WTC11 (cell line): Measurements from ENCODE around the gene AKAP6. TPM values are rescaled to one million over a fixed set of nuclear protein-coding genes. Genes with fewer than 3 reads are reported as not detected.

ENCODE experiments used
- ATAC-seq: fragments of 200-7000 bp; cut with Tn5 transposase; 2 replicates; pipeline ENCODE4 v1.10.0; 2021; ENCODE audit warnings: mild to moderate bottlenecking, moderate library complexity
- CTCF ChIA-PET: fragments of 300-600 bp; sonication (Branson Sonifier 250); formaldehyde crosslinking; loops from one replicate; lab custom pipeline; 2021; ENCODE audit warnings: antibody characterized with exemption; lab: Charles Lee
- POLR2A ChIA-PET: fragments of 350-600 bp; sonication (Branson Sonifier 250); formaldehyde crosslinking; loops from one replicate; lab custom pipeline; 2021; ENCODE audit warnings: antibody characterized with exemption; lab: Charles Lee
- DNase-seq: peaks from one replicate; pipeline ENCODE4 v3.0.0; 2021; ENCODE audit warnings: low spot score
- H3K27ac Mint-ChIP-seq: 2 replicates; pipeline ENCODE4 v1.8.0; 2021; ENCODE audit warnings: mixed read lengths
- H3K27me3 Mint-ChIP-seq: 2 replicates; pipeline ENCODE4 v1.8.0; 2021; ENCODE audit warnings: low read depth, mild to moderate bottlenecking, moderate library complexity, mixed read lengths
- H3K36me3 Mint-ChIP-seq: 2 replicates; pipeline ENCODE4 v1.8.0; 2021; ENCODE audit warnings: mixed read lengths
- H3K4me1 Mint-ChIP-seq: 2 replicates; pipeline ENCODE4 v1.8.0; 2022; ENCODE audit warnings: mixed read lengths
- H3K4me3 Mint-ChIP-seq: 2 replicates; pipeline ENCODE4 v1.8.0; 2021; ENCODE audit warnings: mild to moderate bottlenecking, moderate library complexity, mixed read lengths
- H3K9me3 Mint-ChIP-seq: 2 replicates; pipeline ENCODE4 v1.8.0; 2021; ENCODE audit warnings: mixed read lengths
- ATF1 ChIP-seq: sonication (generic); formaldehyde crosslinking; IDR thresholded peaks from 2 replicates; pipeline ENCODE4 v1.8.1; 2023; ENCODE audit warnings: mild to moderate bottlenecking, moderate library complexity, missing genetic modification reagents
- CBFB ChIP-seq: sonication (generic); formaldehyde crosslinking; IDR thresholded peaks from 2 replicates; pipeline ENCODE4 v1.8.1; 2022; ENCODE audit warnings: mild to moderate bottlenecking, low read depth, missing genetic modification reagents
- CREB1 ChIP-seq: sonication (generic); formaldehyde crosslinking; IDR thresholded peaks from 2 replicates; pipeline ENCODE4 v1.8.0; 2023; ENCODE audit warnings: mild to moderate bottlenecking, missing genetic modification reagents
- ELF4 ChIP-seq: sonication (generic); formaldehyde crosslinking; IDR thresholded peaks from 2 replicates; pipeline ENCODE4 v1.8.1; 2022; ENCODE audit warnings: low read depth, mild to moderate bottlenecking, moderate library complexity, missing genetic modification reagents
- IRF2 ChIP-seq: sonication (generic); formaldehyde crosslinking; IDR thresholded peaks from 2 replicates; pipeline ENCODE4 v1.8.0; 2022; ENCODE audit warnings: low read depth, missing genetic modification reagents, borderline replicate concordance
- JAZF1 ChIP-seq: fragments of 250-450 bp; sonication (Bioruptor Pico); IDR thresholded peaks from 2 replicates; pipeline ENCODE4 v1.9.0; 2021; ENCODE audit warnings: moderate library complexity, mild to moderate bottlenecking, inconsistent platforms
- JUN ChIP-seq: sonication (generic); formaldehyde crosslinking; IDR thresholded peaks from 2 replicates; pipeline ENCODE4 v1.8.0; 2023; ENCODE audit warnings: mild to moderate bottlenecking, missing genetic modification reagents
- KAT7 ChIP-seq: sonication (generic); formaldehyde crosslinking; IDR thresholded peaks from 2 replicates; pipeline ENCODE4 v1.8.1; 2023; ENCODE audit warnings: missing genetic modification reagents, mild to moderate bottlenecking, borderline replicate concordance
- MXD4 ChIP-seq: fragments of 250-450 bp; sonication (Bioruptor Pico); IDR thresholded peaks from 2 replicates; pipeline ENCODE4 v1.8.0; 2021; ENCODE audit warnings: mild to moderate bottlenecking, moderate library complexity, borderline replicate concordance
- NFATC4 ChIP-seq: fragments of 250-450 bp; sonication (Bioruptor Pico); IDR thresholded peaks from 2 replicates; pipeline ENCODE4 v1.9.0; 2021; ENCODE audit warnings: mild to moderate bottlenecking
- SMAD3 ChIP-seq: sonication (generic); formaldehyde crosslinking; IDR thresholded peaks from 2 replicates; pipeline ENCODE4 v1.8.0; 2022; ENCODE audit warnings: missing genetic modification reagents, mild to moderate bottlenecking, borderline replicate concordance
- SMAD4 ChIP-seq: sonication (generic); formaldehyde crosslinking; IDR thresholded peaks from 2 replicates; pipeline ENCODE4 v1.8.0; 2022; ENCODE audit warnings: mild to moderate bottlenecking, missing genetic modification reagents
- TCF7 ChIP-seq: sonication (generic); formaldehyde crosslinking; IDR thresholded peaks from 2 replicates; pipeline ENCODE4 v1.8.0; 2022; ENCODE audit warnings: mild to moderate bottlenecking, low read depth, missing genetic modification reagents, moderate library complexity
- TEAD4 ChIP-seq: sonication (generic); formaldehyde crosslinking; IDR thresholded peaks from 2 replicates; pipeline ENCODE4 v1.8.0; 2022; ENCODE audit warnings: mild to moderate bottlenecking, missing genetic modification reagents
- TP53 ChIP-seq: sonication (generic); formaldehyde crosslinking; IDR thresholded peaks from 2 replicates; pipeline ENCODE4 v1.8.1; 2023; ENCODE audit warnings: mild to moderate bottlenecking, missing genetic modification reagents
- ZBTB21 ChIP-seq: sonication (generic); formaldehyde crosslinking; IDR thresholded peaks from 2 replicates; pipeline ENCODE4 v1.8.1; 2023; ENCODE audit warnings: mild to moderate bottlenecking, missing genetic modification reagents, borderline replicate concordance
- ZNF138 ChIP-seq: sonication (generic); formaldehyde crosslinking; conservative IDR thresholded peaks from 2 replicates; pipeline ENCODE4 v1.8.1; 2022; ENCODE audit warnings: mild to moderate bottlenecking, moderate library complexity, missing genetic modification reagents
- ZNF396 ChIP-seq: fragments of 250-450 bp; sonication (Bioruptor Pico); IDR thresholded peaks from 2 replicates; pipeline ENCODE4 v1.8.0; 2021; ENCODE audit warnings: mild to moderate bottlenecking, moderate library complexity, borderline replicate concordance
- ZNF671 ChIP-seq: fragments of 250-450 bp; sonication (Bioruptor Pico); IDR thresholded peaks from 2 replicates; pipeline ENCODE4 v1.8.0; 2021; ENCODE audit warnings: mild to moderate bottlenecking
- total RNA-seq: library from RNA; stranded (reverse); gene quantifications from 3 replicates; pipeline ENCODE4 v1.2.3, GENCODE V29; 2021
- TF ChIP-seq, protein P1 (sequence below): fragments of 250-450 bp; sonication (Bioruptor Pico); IDR thresholded peaks from 2 replicates; pipeline ENCODE4 v1.9.0; 2021; ENCODE audit warnings: moderate library complexity, mild to moderate bottlenecking, inconsistent platforms, borderline replicate concordance
- TF ChIP-seq, protein P2 (sequence below): fragments of 250-450 bp; sonication (Bioruptor Pico); IDR thresholded peaks from 2 replicates; pipeline ENCODE4 v1.9.0; 2021; ENCODE audit warnings: mild to moderate bottlenecking
- TF ChIP-seq, protein P3 (sequence below): fragments of 250-450 bp; sonication (Bioruptor Pico); IDR thresholded peaks from 2 replicates; pipeline ENCODE4 v1.9.0; 2021; ENCODE audit warnings: mild to moderate bottlenecking, borderline replicate concordance
- TF ChIP-seq, protein P4 (sequence below): sonication (generic); formaldehyde crosslinking; IDR thresholded peaks from 2 replicates; pipeline ENCODE4 v1.8.0; 2022; ENCODE audit warnings: mild to moderate bottlenecking, missing genetic modification reagents
- TF ChIP-seq, protein P5 (sequence below): sonication (generic); formaldehyde crosslinking; IDR thresholded peaks from 2 replicates; pipeline ENCODE4 v1.8.1; 2022; ENCODE audit warnings: mild to moderate bottlenecking, moderate library complexity, missing genetic modification reagents

Gene AKAP6
- total RNA-seq, 1 experiment from 2014 or later: 0.63 TPM

DNA sequence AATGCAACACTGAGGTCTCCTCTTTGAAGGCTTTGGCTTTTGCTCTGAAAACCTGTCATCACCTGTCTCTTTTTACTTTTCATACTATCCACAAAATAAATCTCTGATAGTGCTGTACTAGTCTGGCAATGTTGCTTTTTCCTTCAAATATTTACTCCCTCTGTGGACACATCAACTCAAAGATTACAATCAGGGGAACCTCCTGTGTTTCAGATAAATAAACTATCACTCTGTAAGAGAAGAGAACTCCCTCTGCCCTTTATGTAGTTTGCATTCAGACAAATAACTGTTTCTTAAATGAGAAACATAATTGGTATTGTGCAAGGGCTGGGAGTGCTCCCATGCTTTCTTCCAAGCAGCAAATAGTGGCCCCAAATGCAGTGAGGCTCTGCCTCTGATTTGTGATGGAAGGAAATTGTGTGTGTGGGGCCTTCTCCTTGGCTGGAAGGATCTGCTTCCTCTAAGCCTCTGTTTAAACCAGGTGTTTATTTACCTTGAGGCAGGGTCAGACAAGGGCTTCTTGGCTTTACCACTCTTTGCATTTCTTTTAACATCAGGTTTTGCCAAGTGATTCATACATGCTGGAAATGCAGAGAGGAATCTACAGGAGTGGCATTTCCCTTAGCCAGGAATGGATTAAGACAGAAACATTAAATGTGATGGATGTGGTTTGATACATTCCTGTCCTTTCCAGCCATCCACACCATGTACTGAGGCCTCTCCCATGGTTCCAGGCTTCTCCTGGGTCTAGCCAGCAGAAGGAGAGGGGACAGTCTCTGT is 69.0 kb downstream of the AKAP6 start:
- DNase-seq (no peak), ATAC-seq (no peak)
- no peak overlapping the region for H3K4me3 Mint-ChIP-seq
- no peak for TF ChIP-seq ZBTB21 (CRISPR knock-in tag)
- TF ChIP-seq KAT7: no peak
- no peak for TF ChIP-seq ELF4 (CRISPR knock-in tag)
- TF ChIP-seq TCF7 (CRISPR knock-in tag): no peak
- no peak for TF ChIP-seq CREB1 (CRISPR knock-in tag)
- TF ChIP-seq ATF1 (CRISPR knock-in tag): no peak
- TF ChIP-seq, protein P1, sequence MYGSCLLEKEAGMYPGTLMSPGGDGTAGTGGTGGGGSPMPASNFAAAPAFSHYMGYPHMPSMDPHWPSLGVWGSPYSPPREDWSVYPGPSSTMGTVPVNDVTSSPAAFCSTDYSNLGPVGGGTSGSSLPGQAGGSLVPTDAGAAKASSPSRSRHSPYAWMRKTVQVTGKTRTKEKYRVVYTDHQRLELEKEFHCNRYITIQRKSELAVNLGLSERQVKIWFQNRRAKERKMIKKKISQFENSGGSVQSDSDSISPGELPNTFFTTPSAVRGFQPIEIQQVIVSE (CRISPR knock-in tag): no peak
- TF ChIP-seq, protein P2, sequence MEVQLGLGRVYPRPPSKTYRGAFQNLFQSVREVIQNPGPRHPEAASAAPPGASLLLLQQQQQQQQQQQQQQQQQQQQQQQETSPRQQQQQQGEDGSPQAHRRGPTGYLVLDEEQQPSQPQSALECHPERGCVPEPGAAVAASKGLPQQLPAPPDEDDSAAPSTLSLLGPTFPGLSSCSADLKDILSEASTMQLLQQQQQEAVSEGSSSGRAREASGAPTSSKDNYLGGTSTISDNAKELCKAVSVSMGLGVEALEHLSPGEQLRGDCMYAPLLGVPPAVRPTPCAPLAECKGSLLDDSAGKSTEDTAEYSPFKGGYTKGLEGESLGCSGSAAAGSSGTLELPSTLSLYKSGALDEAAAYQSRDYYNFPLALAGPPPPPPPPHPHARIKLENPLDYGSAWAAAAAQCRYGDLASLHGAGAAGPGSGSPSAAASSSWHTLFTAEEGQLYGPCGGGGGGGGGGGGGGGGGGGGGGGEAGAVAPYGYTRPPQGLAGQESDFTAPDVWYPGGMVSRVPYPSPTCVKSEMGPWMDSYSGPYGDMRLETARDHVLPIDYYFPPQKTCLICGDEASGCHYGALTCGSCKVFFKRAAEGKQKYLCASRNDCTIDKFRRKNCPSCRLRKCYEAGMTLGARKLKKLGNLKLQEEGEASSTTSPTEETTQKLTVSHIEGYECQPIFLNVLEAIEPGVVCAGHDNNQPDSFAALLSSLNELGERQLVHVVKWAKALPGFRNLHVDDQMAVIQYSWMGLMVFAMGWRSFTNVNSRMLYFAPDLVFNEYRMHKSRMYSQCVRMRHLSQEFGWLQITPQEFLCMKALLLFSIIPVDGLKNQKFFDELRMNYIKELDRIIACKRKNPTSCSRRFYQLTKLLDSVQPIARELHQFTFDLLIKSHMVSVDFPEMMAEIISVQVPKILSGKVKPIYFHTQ: no peak
- TF ChIP-seq ZNF671: no peak
- no peak overlapping the region for H3K27ac Mint-ChIP-seq
- H3K36me3 Mint-ChIP-seq: no peaks in the 10 kb centered on the region
- CTCF ChIA-PET: no interaction called here
- H3K27me3 Mint-ChIP-seq: no peaks in the 10 kb centered on the region
- H3K4me1 Mint-ChIP-seq: peaks cover 29% of the 10 kb centered on the region
- POLR2A ChIA-PET: no interaction called here
- no peaks in the 10 kb centered on the region; the same call in 1 of the 2 replicates for H3K9me3 Mint-ChIP-seq

DNA sequence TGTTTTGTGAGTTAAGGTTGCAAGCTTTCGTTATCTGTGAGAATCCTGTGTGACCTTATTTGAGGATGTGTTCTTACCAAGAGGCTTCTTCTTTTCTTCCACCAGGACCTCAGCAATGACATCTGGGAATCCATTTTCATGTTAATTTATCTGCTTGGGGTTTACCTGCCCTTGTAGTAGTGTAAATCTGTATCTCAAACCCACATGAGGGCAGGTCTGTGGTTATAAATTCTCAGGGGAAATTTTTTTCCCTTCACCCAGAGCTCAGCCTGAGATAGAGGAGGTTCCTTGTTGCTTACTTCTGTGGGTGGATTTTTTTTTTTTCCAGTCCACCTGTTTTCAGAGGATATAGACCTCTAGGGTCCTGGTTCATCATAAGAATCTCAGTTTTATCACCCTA is 70.8 kb downstream of the AKAP6 start:
- Mint-ChIP-seq H3K4me1 (peaks cover 29% of the 10 kb centered on the region), H3K36me3 (no peaks in the 10 kb centered on the region), H3K4me3 (no peak overlapping the region), H3K27me3 (no peaks in the 10 kb centered on the region), H3K27ac (no peak overlapping the region), H3K9me3 (no peaks in the 10 kb centered on the region; the same call in 1 of the 2 replicates)
- ATAC-seq: no peak
- CTCF ChIA-PET: no interaction called here
- no peak for DNase-seq
- TF ChIP-seq TP53 (CRISPR knock-in tag): no peak
- POLR2A ChIA-PET: no interaction called here

DNA sequence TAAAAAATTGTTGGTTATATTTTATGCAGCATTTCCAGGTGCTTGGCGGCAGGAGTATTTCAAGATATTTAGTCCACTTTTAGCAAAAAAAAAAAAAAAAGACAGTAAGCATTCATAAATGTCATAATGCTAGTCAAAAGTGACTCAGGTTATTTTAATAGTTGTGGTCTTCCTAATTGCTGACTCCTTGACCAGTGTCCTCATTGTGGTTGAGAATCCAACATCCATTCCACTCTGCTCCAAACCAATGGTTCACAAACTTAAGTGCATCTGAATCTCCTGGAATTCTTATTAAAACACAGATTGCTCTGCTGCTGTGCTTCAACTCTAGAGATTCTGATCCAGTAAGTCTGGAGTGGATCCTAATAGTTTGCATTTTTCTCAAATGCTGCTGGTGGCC is 71.4 kb downstream of the AKAP6 start:
- DNase-seq: no peak
- H3K36me3 Mint-ChIP-seq: no peaks in the 10 kb centered on the region
- peaks cover 29% of the 10 kb centered on the region for H3K4me1 Mint-ChIP-seq
- no peak overlapping the region for H3K27ac Mint-ChIP-seq
- no peaks in the 10 kb centered on the region for H3K27me3 Mint-ChIP-seq
- POLR2A ChIA-PET: no interaction called here
- no peak for ATAC-seq
- H3K9me3 Mint-ChIP-seq: no peaks in the 10 kb centered on the region; the same call in 1 of the 2 replicates
- CTCF ChIA-PET: no interaction called here
- H3K4me3 Mint-ChIP-seq: no peak overlapping the region
- TF ChIP-seq SMAD4: no peak
- TF ChIP-seq ZNF138 (CRISPR knock-in tag): no peak
- no peak for TF ChIP-seq ZNF396 (CRISPR knock-in tag)
- no peak for TF ChIP-seq CBFB
- TF ChIP-seq, protein P3, sequence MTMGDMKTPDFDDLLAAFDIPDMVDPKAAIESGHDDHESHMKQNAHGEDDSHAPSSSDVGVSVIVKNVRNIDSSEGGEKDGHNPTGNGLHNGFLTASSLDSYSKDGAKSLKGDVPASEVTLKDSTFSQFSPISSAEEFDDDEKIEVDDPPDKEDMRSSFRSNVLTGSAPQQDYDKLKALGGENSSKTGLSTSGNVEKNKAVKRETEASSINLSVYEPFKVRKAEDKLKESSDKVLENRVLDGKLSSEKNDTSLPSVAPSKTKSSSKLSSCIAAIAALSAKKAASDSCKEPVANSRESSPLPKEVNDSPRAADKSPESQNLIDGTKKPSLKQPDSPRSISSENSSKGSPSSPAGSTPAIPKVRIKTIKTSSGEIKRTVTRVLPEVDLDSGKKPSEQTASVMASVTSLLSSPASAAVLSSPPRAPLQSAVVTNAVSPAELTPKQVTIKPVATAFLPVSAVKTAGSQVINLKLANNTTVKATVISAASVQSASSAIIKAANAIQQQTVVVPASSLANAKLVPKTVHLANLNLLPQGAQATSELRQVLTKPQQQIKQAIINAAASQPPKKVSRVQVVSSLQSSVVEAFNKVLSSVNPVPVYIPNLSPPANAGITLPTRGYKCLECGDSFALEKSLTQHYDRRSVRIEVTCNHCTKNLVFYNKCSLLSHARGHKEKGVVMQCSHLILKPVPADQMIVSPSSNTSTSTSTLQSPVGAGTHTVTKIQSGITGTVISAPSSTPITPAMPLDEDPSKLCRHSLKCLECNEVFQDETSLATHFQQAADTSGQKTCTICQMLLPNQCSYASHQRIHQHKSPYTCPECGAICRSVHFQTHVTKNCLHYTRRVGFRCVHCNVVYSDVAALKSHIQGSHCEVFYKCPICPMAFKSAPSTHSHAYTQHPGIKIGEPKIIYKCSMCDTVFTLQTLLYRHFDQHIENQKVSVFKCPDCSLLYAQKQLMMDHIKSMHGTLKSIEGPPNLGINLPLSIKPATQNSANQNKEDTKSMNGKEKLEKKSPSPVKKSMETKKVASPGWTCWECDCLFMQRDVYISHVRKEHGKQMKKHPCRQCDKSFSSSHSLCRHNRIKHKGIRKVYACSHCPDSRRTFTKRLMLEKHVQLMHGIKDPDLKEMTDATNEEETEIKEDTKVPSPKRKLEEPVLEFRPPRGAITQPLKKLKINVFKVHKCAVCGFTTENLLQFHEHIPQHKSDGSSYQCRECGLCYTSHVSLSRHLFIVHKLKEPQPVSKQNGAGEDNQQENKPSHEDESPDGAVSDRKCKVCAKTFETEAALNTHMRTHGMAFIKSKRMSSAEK (CRISPR knock-in tag): no peak
- TF ChIP-seq NFATC4 (CRISPR knock-in tag): no peak
- TF ChIP-seq JUN (CRISPR knock-in tag): no peak
- no peak for TF ChIP-seq JAZF1
- no peak for TF ChIP-seq IRF2 (CRISPR knock-in tag)
- TF ChIP-seq, protein P4, sequence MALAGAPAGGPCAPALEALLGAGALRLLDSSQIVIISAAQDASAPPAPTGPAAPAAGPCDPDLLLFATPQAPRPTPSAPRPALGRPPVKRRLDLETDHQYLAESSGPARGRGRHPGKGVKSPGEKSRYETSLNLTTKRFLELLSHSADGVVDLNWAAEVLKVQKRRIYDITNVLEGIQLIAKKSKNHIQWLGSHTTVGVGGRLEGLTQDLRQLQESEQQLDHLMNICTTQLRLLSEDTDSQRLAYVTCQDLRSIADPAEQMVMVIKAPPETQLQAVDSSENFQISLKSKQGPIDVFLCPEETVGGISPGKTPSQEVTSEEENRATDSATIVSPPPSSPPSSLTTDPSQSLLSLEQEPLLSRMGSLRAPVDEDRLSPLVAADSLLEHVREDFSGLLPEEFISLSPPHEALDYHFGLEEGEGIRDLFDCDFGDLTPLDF (CRISPR knock-in tag): no peak
- TF ChIP-seq, protein P5, sequence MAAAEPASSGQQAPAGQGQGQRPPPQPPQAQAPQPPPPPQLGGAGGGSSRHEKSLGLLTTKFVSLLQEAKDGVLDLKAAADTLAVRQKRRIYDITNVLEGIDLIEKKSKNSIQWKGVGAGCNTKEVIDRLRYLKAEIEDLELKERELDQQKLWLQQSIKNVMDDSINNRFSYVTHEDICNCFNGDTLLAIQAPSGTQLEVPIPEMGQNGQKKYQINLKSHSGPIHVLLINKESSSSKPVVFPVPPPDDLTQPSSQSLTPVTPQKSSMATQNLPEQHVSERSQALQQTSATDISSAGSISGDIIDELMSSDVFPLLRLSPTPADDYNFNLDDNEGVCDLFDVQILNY (CRISPR knock-in tag): no peak
- no peak for TF ChIP-seq TEAD4 (CRISPR knock-in tag)
- no peak for TF ChIP-seq SMAD3 (CRISPR knock-in tag)
- TF ChIP-seq MXD4 (CRISPR knock-in tag): no peak
